GM21381 (cell line): ENCODE data around the gene PDE3A.

Source experiments
- ATAC-seq: cut with Tn5 transposase; IDR thresholded peaks from one replicate; pipeline ENCODE4 v1.9.1; 2021; ENCODE audit warnings: mild to moderate bottlenecking, moderate library complexity; ENCODE audit not compliant: unreplicated experiment

Gene PDE3A

GRCh38 chr12:20490213-20490612 lies 121.9 kb downstream of the PDE3A start:
- ATAC-seq = no peak

- ATAC-seq = no peak
Measured at GRCh38 chr12:20491290-20491689, 123.0 kb downstream of the PDE3A start.

- ATAC-seq = no peak
Measured at GRCh38 chr12:20492251-20492760, 124.0 kb downstream of the PDE3A start.

GRCh38 chr12:20493934-20494333 lies 125.6 kb downstream of the PDE3A start:
- no peak for ATAC-seq

- no peak for ATAC-seq
Measured at GRCh38 chr12:20494851-20495250, 126.5 kb downstream of the PDE3A start.

- ATAC-seq = no peak
Measured at GRCh38 chr12:20495997-20496396, 127.7 kb downstream of the PDE3A start.

GRCh38 chr12:20497707-20498106 lies 129.4 kb downstream of the PDE3A start:
- no peak for ATAC-seq

GRCh38 chr12:20501958-20502357 lies 133.6 kb downstream of the PDE3A start:
- no peak for ATAC-seq

GRCh38 chr12:20503858-20504257 lies 135.5 kb downstream of the PDE3A start:
- no peak for ATAC-seq

- ATAC-seq = no peak
Measured at GRCh38 chr12:20505056-20505455, 136.7 kb downstream of the PDE3A start.

- no peak for ATAC-seq
Measured at GRCh38 chr12:20507056-20507455, 138.7 kb downstream of the PDE3A start.

- ATAC-seq = no peak
Measured at GRCh38 chr12:20507711-20508110, 139.4 kb downstream of the PDE3A start.

- no peak for ATAC-seq
Measured at GRCh38 chr12:20508359-20508758, 140.0 kb downstream of the PDE3A start.

GRCh38 chr12:20508962-20509361 lies 140.6 kb downstream of the PDE3A start:
- no peak for ATAC-seq

GRCh38 chr12:20510811-20511210 lies 142.5 kb downstream of the PDE3A start:
- ATAC-seq = no peak

- no peak for ATAC-seq
Measured at GRCh38 chr12:20513189-20513588, 144.9 kb downstream of the PDE3A start.

GRCh38 chr12:20514598-20514997 lies 146.3 kb downstream of the PDE3A start:
- ATAC-seq = no peak

- no peak for ATAC-seq
Measured at GRCh38 chr12:20520532-20520931, 152.2 kb downstream of the PDE3A start.

GRCh38 chr12:20523658-20524057 lies 155.3 kb downstream of the PDE3A start:
- ATAC-seq = no peak

- no peak for ATAC-seq
Measured at GRCh38 chr12:20524113-20524512, 155.8 kb downstream of the PDE3A start.

GRCh38 chr12:20525064-20525610 lies 156.8 kb downstream of the PDE3A start:
- ATAC-seq = no peak

GRCh38 chr12:20527417-20528163 lies 159.3 kb downstream of the PDE3A start:
- no peak for ATAC-seq

GRCh38 chr12:20528208-20528607 lies 159.9 kb downstream of the PDE3A start:
- no peak for ATAC-seq
